Measurements from ENCODE around the gene MCCC1.

- TF ChIP-seq CTCF (conservative IDR thresholded peaks at IDR 0.05 in 1 of 2, IDR thresholded peaks at IDR 0.05 in 1 of 2; ENCODE audit: extremely low read depth in 1 of 2, insufficient read depth in 1 of 2, low read depth in 1 of 2, low read length in 2 of 2), result no peak
- TF ChIP-seq EZH2 (IDR thresholded peaks at IDR 0.05; ENCODE audit: borderline replicate concordance, low read length), result no peak
Observed at GRCh38 chr3:183061391-183062172, 37.7 kb downstream of the MCCC1 start.
